GM18870 (cell line): Measurements from ENCODE around the gene CNOT11.
"Not testable (repeated sequence)": the region's sequence is repeated elsewhere in the genome, so short reads cannot be mapped to it uniquely, and the experiment has no call there.

ENCODE experiments used
- ATAC-seq: cut with Tn5 transposase; IDR thresholded peaks from one replicate; pipeline ENCODE4 v1.9.1; 2021; ENCODE audit warnings: moderate library complexity; ENCODE audit not compliant: unreplicated experiment

Gene CNOT11

GRCh38 chr2:101307950-101308431 is 55.3 kb downstream of the CNOT11 start:
- peak; percentile 0 for ATAC-seq

GRCh38 chr2:101308432-101309210 is 55.9 kb downstream of the CNOT11 start, which contains the start of gene RNF149:
RNF149 (minus strand) TSS chr2:101308701; CDS start chr2:101308588, 113 bp downstream.
- peak; percentile 30 for ATAC-seq

GRCh38 chr2:101310090-101310833 is 57.6 kb downstream of the CNOT11 start:
- no peak for ATAC-seq

- no peak for ATAC-seq
Observed at GRCh38 chr2:101310834-101311695, 58.4 kb downstream of the CNOT11 start.

GRCh38 chr2:101311696-101312017 is 59.0 kb downstream of the CNOT11 start:
- no peak for ATAC-seq

- not testable (repeated sequence) for ATAC-seq
Observed at GRCh38 chr2:101316568-101316967, 63.9 kb downstream of the CNOT11 start.
